Liver (tissue), 9 donors: Measurements from ENCODE around the gene NCOR2. TPM values are rescaled to one million over a fixed set of nuclear protein-coding genes. Genes with fewer than 3 reads are reported as not detected.

Source experiments
- DNase-seq: peaks from one replicate; pipeline ENCODE4 v3.0.0-alpha.2; 2017; ENCODE audit warnings: low spot score
- H3K27ac ChIP-seq, 2 donors: one replicate each; pipeline ENCODE4 v1.7.0; 2013; ENCODE audit warnings: inconsistent platforms in 2 of 2, low read length in 2 of 2, control low read depth in 1 of 2, low read depth in 1 of 2, mild to moderate bottlenecking in 1 of 2
- H3K27me3 ChIP-seq, 4 donors: one replicate each; pipeline versions ENCODE4 v1.6.1 to v1.7.0; 2013; ENCODE audit warnings: low read length in 3 of 4, inconsistent platforms in 1 of 4, mild to moderate bottlenecking in 1 of 4, moderate library complexity in 1 of 4; ENCODE audit not compliant: control insufficient read depth in 4 of 4, insufficient read depth in 4 of 4
- H3K36me3 ChIP-seq, 4 donors: one replicate each; pipeline versions ENCODE4 v1.6.1 to v1.7.0; 2013; ENCODE audit warnings: low read length in 3 of 4, mild to moderate bottlenecking in 3 of 4, low read depth in 1 of 4, moderate library complexity in 1 of 4; ENCODE audit not compliant: control insufficient read depth in 4 of 4, insufficient read depth in 3 of 4
- H3K4me1 ChIP-seq, 4 donors: one replicate each; pipeline versions ENCODE4 v1.6.1 to v1.7.0; 2013; ENCODE audit warnings: low read length in 3 of 4, mild to moderate bottlenecking in 3 of 4, moderate library complexity in 1 of 4; ENCODE audit not compliant: control insufficient read depth in 4 of 4, insufficient read depth in 4 of 4
- H3K4me3 ChIP-seq, 3 donors: one replicate each; pipeline versions ENCODE4 v1.6.1 to v1.7.0; 2013; ENCODE audit warnings: low read length in 3 of 3, control low read depth in 1 of 3, low read depth in 1 of 3, mild to moderate bottlenecking in 1 of 3
- H3K9ac ChIP-seq, 2 donors: one replicate each; pipeline ENCODE4 v1.7.0; 2013; ENCODE audit warnings: low read length in 2 of 2, mild to moderate bottlenecking in 2 of 2, moderate library complexity in 2 of 2, control low read depth in 1 of 2, low read depth in 1 of 2
- H3K9me3 ChIP-seq, 4 donors: one replicate each; pipeline versions ENCODE4 v1.6.1 to v1.7.0; 2013; ENCODE audit warnings: low read length in 3 of 4; ENCODE audit not compliant: control insufficient read depth in 4 of 4
- FOXA1 ChIP-seq: IDR thresholded peaks from 2 replicates; pipeline ENCODE4 v1.6.1; 2016; ENCODE audit warnings: antibody characterized with exemption
- HNF4A ChIP-seq, 2 donors: conservative IDR thresholded peaks; 2 replicates each; pipeline ENCODE4 v1.6.1; 2016; ENCODE audit warnings: antibody characterized with exemption in 2 of 2, mild to moderate bottlenecking in 2 of 2
- JUND ChIP-seq, 2 donors: IDR thresholded peaks; 2 replicates each; pipeline ENCODE4 v1.6.1; 2016; ENCODE audit warnings: antibody characterized with exemption in 2 of 2
- RAD21 ChIP-seq, 2 donors: IDR thresholded peaks; 2 replicates each; pipeline ENCODE4 v1.6.1; 2016; ENCODE audit warnings: antibody characterized with exemption in 2 of 2, mild to moderate bottlenecking in 2 of 2
- REST ChIP-seq: IDR thresholded peaks from 2 replicates; pipeline ENCODE4 v1.6.1; 2016; ENCODE audit warnings: antibody characterized with exemption, mild to moderate bottlenecking
- RXRA ChIP-seq, 2 donors: IDR thresholded peaks; 2 replicates each; pipeline ENCODE4 v1.6.1; 2017 to 2018; ENCODE audit warnings: antibody characterized with exemption in 2 of 2, mild to moderate bottlenecking in 1 of 2
- SP1 ChIP-seq: IDR thresholded peaks from 2 replicates; pipeline ENCODE4 v1.6.1; 2018; ENCODE audit warnings: antibody characterized with exemption, mild to moderate bottlenecking
- WGBS: extraction: QIAGEN DNeasy Blood & Tissue Kit; methylation state at CpG from one replicate; pipeline ENCODE4 v1.1.7; 2013; 5-methylcytosine and 5-hydroxymethylcytosine counted together
- polyA plus RNA-seq, 2 donors: library from polyadenylated mRNA; stranded (reverse) in 1 of 2; unstranded in 1 of 2; fragments of 200-250 nt in 1 of 2; fragments of >200 nt in 1 of 2; fragmentation: Nextera tagmentation in 1 of 2; extraction: Ambion mirVana in 1 of 2; gene quantifications; one replicate each; pipeline versions ENCODE4 v1.2.1 to v1.2.3, GENCODE V29; 2013 to 2015
- total RNA-seq, 2 donors: library from RNA; depleted of rRNA; stranded (reverse); fragments of >200 nt; gene quantifications; one replicate each; pipeline ENCODE4 v1.2.3, GENCODE V29; 2014
- TF ChIP-seq, protein P1 (sequence below): IDR thresholded peaks from 2 replicates; pipeline ENCODE4 v1.6.1; 2016; ENCODE audit warnings: antibody characterized with exemption
- donor health status: healthy.
- donor health status: healthy.
- donor health status: healthy.
- donor health status: healthy.
- donor health status: healthy.

Gene NCOR2
- total and polyA plus RNA-seq, 4 donors: 7.9 to 31.6 (median 18.1) TPM

DNA sequence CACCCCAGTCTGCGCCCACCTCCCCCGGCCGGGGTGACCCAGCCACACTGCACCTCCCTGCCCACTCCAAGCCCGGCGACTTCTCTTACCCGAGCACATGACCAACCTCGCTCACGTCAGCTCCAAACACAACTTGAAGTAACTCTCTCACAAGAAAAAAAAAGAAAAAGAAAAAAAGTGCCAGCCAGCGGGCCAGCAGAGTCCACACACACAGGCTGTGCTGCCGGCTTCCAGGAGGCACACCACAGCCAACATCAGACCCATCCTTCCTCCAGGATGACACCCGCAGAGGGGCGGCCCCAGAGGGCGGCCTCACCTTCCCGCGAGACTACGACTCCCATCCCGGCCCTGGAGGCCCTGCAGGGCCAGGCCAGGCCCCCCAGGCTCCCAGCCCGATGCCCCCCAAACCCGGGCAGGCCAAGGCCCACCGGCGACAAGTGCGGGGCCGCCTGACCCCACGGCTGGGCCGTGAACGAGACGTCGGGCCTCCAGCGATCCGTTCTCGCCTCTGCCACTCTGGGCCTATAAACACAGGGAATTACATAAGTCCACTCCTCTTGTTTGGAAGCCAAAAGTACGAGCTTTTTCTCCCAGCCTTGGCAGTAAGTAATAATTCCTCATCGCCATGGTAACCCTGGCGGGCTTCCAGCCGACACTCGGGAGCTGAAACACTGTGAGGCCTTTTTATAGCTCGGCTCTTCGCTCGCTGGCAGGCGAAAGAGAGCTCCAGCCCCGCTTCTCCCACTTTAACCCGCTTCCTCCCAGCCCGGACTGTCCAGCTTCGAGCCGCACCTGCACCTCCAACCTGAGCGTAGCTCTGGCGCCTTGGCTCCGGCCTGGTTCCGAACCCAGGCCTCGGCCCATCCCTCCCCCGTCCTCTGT lies 49.1 kb downstream of the NCOR2 start:
- whole genome bisulfite sequencing: 9% methylated on average over 51 of the region's 51 CpGs
- H3K27me3 ChIP-seq: no peaks in the 10 kb centered on the region
- H3K36me3 ChIP-seq: no peaks in the 10 kb centered on the region
- no peak overlapping the region for H3K9ac ChIP-seq
- H3K4me1 ChIP-seq: peaks cover 20 to 52% (median 42%) of the 10 kb centered on the region in 4 donors
- peak overlapping the region in 2 of 3 donors; percentile 38 to 42 for H3K4me3 ChIP-seq
- no peaks in the 10 kb centered on the region for H3K9me3 ChIP-seq
- peak overlapping the region; percentile 66 to 89 for H3K27ac ChIP-seq
- TF ChIP-seq RXRA (IDR thresholded peaks at IDR 0.05) (peak in 1 of 2 donors; percentile 41), REST (peak; percentile 10), JUND (IDR thresholded peaks at IDR 0.05) (peak in 1 of 2 donors; percentile 12), FOXA1 (no peak), RAD21 (IDR thresholded peaks at IDR 0.05) (peak; percentile 14 to 48), HNF4A (conservative IDR thresholded peaks at IDR 0.05) (peak in 1 of 2 donors; percentile 51), SP1 (peak; percentile 36)
- TF ChIP-seq, protein P1, sequence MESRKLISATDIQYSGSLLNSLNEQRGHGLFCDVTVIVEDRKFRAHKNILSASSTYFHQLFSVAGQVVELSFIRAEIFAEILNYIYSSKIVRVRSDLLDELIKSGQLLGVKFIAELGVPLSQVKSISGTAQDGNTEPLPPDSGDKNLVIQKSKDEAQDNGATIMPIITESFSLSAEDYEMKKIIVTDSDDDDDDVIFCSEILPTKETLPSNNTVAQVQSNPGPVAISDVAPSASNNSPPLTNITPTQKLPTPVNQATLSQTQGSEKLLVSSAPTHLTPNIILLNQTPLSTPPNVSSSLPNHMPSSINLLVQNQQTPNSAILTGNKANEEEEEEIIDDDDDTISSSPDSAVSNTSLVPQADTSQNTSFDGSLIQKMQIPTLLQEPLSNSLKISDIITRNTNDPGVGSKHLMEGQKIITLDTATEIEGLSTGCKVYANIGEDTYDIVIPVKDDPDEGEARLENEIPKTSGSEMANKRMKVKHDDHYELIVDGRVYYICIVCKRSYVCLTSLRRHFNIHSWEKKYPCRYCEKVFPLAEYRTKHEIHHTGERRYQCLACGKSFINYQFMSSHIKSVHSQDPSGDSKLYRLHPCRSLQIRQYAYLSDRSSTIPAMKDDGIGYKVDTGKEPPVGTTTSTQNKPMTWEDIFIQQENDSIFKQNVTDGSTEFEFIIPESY: no peak
- peak; percentile 84 for DNase-seq
